PC-9 (cell line): ENCODE measurements around the gene NAPG. TPM values are rescaled to one million over a fixed set of nuclear protein-coding genes. Genes with fewer than 3 reads are reported as not detected.

ENCODE experiments used
- BruUV-seq: library from RNA; stranded (reverse); fragments of 400-500 nt; replicated peaks from 2 replicates; lab custom pipeline; 2021; lab: Mats Ljungman, UMichigan
- CTCF ChIA-PET: fragments of 300-600 bp; sonication (Branson Sonifier 250); formaldehyde crosslinking; loops from one replicate; lab custom pipeline; 2022; ENCODE audit warnings: antibody characterized with exemption; lab: Charles Lee
- POLR2A ChIA-PET: fragments of 300-600 bp; sonication (Branson Sonifier 250); formaldehyde crosslinking; loops from one replicate; lab custom pipeline; 2022; ENCODE audit warnings: antibody characterized with exemption; ENCODE audit not compliant: unreplicated experiment; lab: Charles Lee
- DNase-seq, 2 experiments: peaks; one replicate each; pipeline versions ENCODE4 v3.0.0 to v3.0.0-alpha.2; 2015 to 2022; ENCODE audit warnings: mixed read lengths in 1 of 2
- H2AFZ ChIP-seq: fragments of 200-600 bp; sonication (generic); 2 replicates; pipeline ENCODE4 v1.8.1; 2017; ENCODE audit warnings: antibody characterized with exemption
- H3F3A ChIP-seq: fragments of 200-600 bp; sonication (generic); 2 replicates; pipeline ENCODE4 v1.8.1; 2017; ENCODE audit warnings: antibody characterized with exemption, mild to moderate bottlenecking, low read depth; ENCODE audit not compliant: insufficient read depth
- H3K27ac ChIP-seq: fragments of 200-600 bp; sonication (generic); 2 replicates; pipeline ENCODE4 v1.6.1; 2016; ENCODE audit warnings: mixed run types
- H3K27me3 ChIP-seq: fragments of 200-600 bp; sonication (generic); 2 replicates; pipeline ENCODE4 v1.6.1; 2016; ENCODE audit warnings: low read depth, mixed run types; ENCODE audit not compliant: insufficient read depth
- H3K36me3 ChIP-seq: fragments of 200-600 bp; sonication (generic); 2 replicates; pipeline ENCODE4 v1.6.1; 2016; ENCODE audit warnings: low read depth, mixed run types
- H3K4me1 ChIP-seq: fragments of 200-600 bp; sonication (generic); replicated peaks from 2 replicates; pipeline ENCODE4 v1.6.1; 2016; ENCODE audit warnings: mixed run types; ENCODE audit not compliant: insufficient read depth
- H3K4me2 ChIP-seq: fragments of 200-600 bp; sonication (generic); 2 replicates; pipeline ENCODE4 v1.6.1; 2017; ENCODE audit warnings: mixed run types
- H3K4me3 ChIP-seq: fragments of 200-600 bp; sonication (generic); 2 replicates; pipeline ENCODE4 v1.6.1; 2016; ENCODE audit warnings: mixed run types
- H3K79me2 ChIP-seq: fragments of 200-600 bp; sonication (generic); 2 replicates; pipeline ENCODE4 v1.6.1; 2017; ENCODE audit warnings: low read depth, mixed run types
- H3K9me2 ChIP-seq: fragments of 200-600 bp; sonication (generic); 2 replicates; pipeline ENCODE4 v1.8.1; 2017; ENCODE audit warnings: mild to moderate bottlenecking; ENCODE audit not compliant: insufficient read depth
- H3K9me3 ChIP-seq: fragments of 200-600 bp; sonication (generic); 2 replicates; pipeline ENCODE4 v1.8.1; 2016; ENCODE audit warnings: low read depth; ENCODE audit not compliant: insufficient read depth
- H4K20me1 ChIP-seq: fragments of 200-600 bp; sonication (generic); 2 replicates; pipeline ENCODE4 v1.8.1; 2017; ENCODE audit not compliant: insufficient read depth
- CTCF ChIP-seq: fragments of 200-600 bp; sonication (generic); conservative IDR thresholded peaks from 2 replicates; pipeline ENCODE4 v1.6.1; 2017; ENCODE audit warnings: mixed run types, antibody characterized with exemption, mild to moderate bottlenecking, moderate library complexity
- EZH2 ChIP-seq: fragments of 200-600 bp; sonication (generic); IDR thresholded peaks from 2 replicates; pipeline ENCODE4 v1.8.0; 2017; ENCODE audit warnings: antibody characterized with exemption, low read depth
- intact Hi-C: fragments of 100-400 bp; cut with micrococcal nuclease; formaldehyde crosslinking; loops from one replicate; pipeline ENCODE4 v1.10.0; 2022; ENCODE audit not compliant: unreplicated experiment
- total RNA-seq: library from RNA; stranded (reverse); gene quantifications from 2 replicates; pipeline ENCODE4 v1.2.3, GENCODE V29; 2021

The NAPG gene
- total RNA-seq, 1 experiment from 2014 or later: 28.1 TPM

- Histone ChIP-seq H3K27me3 (no peaks in the 10 kb centered on the region), H3K79me2 (no peaks in the 10 kb centered on the region), H3K27ac (no peak overlapping the region), H3K9me3 (no peaks in the 10 kb centered on the region), H3F3A (no peaks in the 10 kb centered on the region), H3K4me1 (no peaks in the 10 kb centered on the region), H3K36me3 (no peaks in the 10 kb centered on the region), H3K9me2 (no peaks in the 10 kb centered on the region), H2AFZ (no peak overlapping the region), H3K4me2 (no peak overlapping the region), H4K20me1 (no peaks in the 10 kb centered on the region), H3K4me3 (no peak overlapping the region)
- no peak for DNase-seq
- ChIA-PET CTCF (no interaction called here), POLR2A (no interaction called here)
- BruUV-seq: no TSS peak
- intact Hi-C loops: no loop called here
- TF ChIP-seq EZH2 (no peak), CTCF (no peak)
Measured at GRCh38 chr18:10482985-10483949, 42.6 kb upstream of the NAPG start.

GRCh38 chr18:10485475-10485874 lies 40.4 kb upstream of the NAPG start:
- Histone ChIP-seq H3K4me3 (no peak overlapping the region), H2AFZ (no peak overlapping the region), H3K4me1 (no peaks in the 10 kb centered on the region), H3K9me2 (no peaks in the 10 kb centered on the region), H3F3A (no peaks in the 10 kb centered on the region), H3K27me3 (no peaks in the 10 kb centered on the region), H3K36me3 (no peaks in the 10 kb centered on the region), H3K9me3 (no peaks in the 10 kb centered on the region), H3K27ac (no peak overlapping the region), H4K20me1 (no peaks in the 10 kb centered on the region), H3K4me2 (no peak overlapping the region), H3K79me2 (no peaks in the 10 kb centered on the region)
- TF ChIP-seq CTCF: no peak
- no peak for TF ChIP-seq EZH2
- BruUV-seq: no TSS peak
- no peak for DNase-seq
- intact Hi-C loops: no loop called here
- POLR2A ChIA-PET: no interaction called here
- CTCF ChIA-PET: no interaction called here

GRCh38 chr18:10486362-10486761 lies 39.5 kb upstream of the NAPG start:
- Histone ChIP-seq H3K79me2 (no peaks in the 10 kb centered on the region), H3K27ac (no peak overlapping the region), H3K9me3 (no peaks in the 10 kb centered on the region), H3F3A (no peaks in the 10 kb centered on the region), H3K4me3 (no peak overlapping the region), H3K4me1 (no peaks in the 10 kb centered on the region), H2AFZ (no peak overlapping the region), H3K9me2 (no peaks in the 10 kb centered on the region), H3K4me2 (no peak overlapping the region), H3K27me3 (no peaks in the 10 kb centered on the region), H4K20me1 (no peaks in the 10 kb centered on the region), H3K36me3 (no peaks in the 10 kb centered on the region)
- CTCF ChIA-PET: no interaction called here
- no TSS peak for BruUV-seq
- TF ChIP-seq EZH2: no peak
- no peak for TF ChIP-seq CTCF
- intact Hi-C loops: no loop called here
- no peak for DNase-seq
- POLR2A ChIA-PET: interaction anchor here (0.7 kb wide), 1 partner anchor 8 kb away, joined by 4 read pairs; no protein-coding TSS in a partner anchor
